IMR-90 (cell line): Measurements from ENCODE around the gene CDCA4. TPM values are rescaled to one million over a fixed set of nuclear protein-coding genes. Genes with fewer than 3 reads are reported as not detected.

ENCODE experiments used
- ATAC-seq: fragments of 200-7000 bp; cut with Tn5 transposase; 2 replicates; pipeline ENCODE4 v1.9.1; 2020; ENCODE audit warnings: low read depth, mild to moderate bottlenecking, moderate library complexity
- BruUV-seq: library from RNA; stranded (reverse); fragments of 400-500 nt; replicated peaks from 2 replicates; lab custom pipeline; 2021; lab: Mats Ljungman, UMichigan
- CTCF ChIA-PET: fragments of 300-600 bp; formaldehyde crosslinking; extraction: SDS; loops from one replicate; lab custom pipeline; 2021; ENCODE audit warnings: antibody characterized with exemption; lab: Yijun Ruan, JAX
- POLR2A ChIA-PET: fragments of 300-600 bp; sonication (Branson Sonifier 250); formaldehyde crosslinking; loops from one replicate; lab custom pipeline; 2022; ENCODE audit warnings: antibody characterized with exemption; ENCODE audit not compliant: unreplicated experiment; lab: Charles Lee
- DNase-seq: peaks from one replicate; pipeline ENCODE4 v3.0.0; 2013
- H2AFZ ChIP-seq: replicated peaks from 2 replicates; pipeline ENCODE3; 2013; ENCODE audit warnings: low read length, mild to moderate bottlenecking; ENCODE audit not compliant: poor library complexity
- H2AK5ac ChIP-seq: 2 replicates; pipeline ENCODE4 v1.6.1; 2013; ENCODE audit warnings: low read depth, low read length, inconsistent platforms
- H2AK9ac ChIP-seq: replicated peaks from 2 replicates; pipeline ENCODE3; 2013; ENCODE audit warnings: mild to moderate bottlenecking, low read depth, low read length, moderate library complexity; ENCODE audit not compliant: poor library complexity
- H2BK120ac ChIP-seq: 2 replicates; pipeline ENCODE4 v1.6.1; 2013; ENCODE audit warnings: low read depth, low read length, inconsistent platforms
- H2BK15ac ChIP-seq: 3 replicates; pipeline ENCODE4 v1.6.1; 2013; ENCODE audit warnings: low read depth, low read length, inconsistent platforms
- H2BK20ac ChIP-seq: 2 replicates; pipeline ENCODE4 v1.6.1; 2013; ENCODE audit warnings: low read depth, mild to moderate bottlenecking, inconsistent platforms, low read length, moderate library complexity
- H2BK5ac ChIP-seq: 2 replicates; pipeline ENCODE4 v1.6.1; 2013; ENCODE audit warnings: mild to moderate bottlenecking, low read depth, low read length, inconsistent platforms; ENCODE audit not compliant: poor library complexity, severe bottlenecking
- H3K14ac ChIP-seq: replicated peaks from 2 replicates; pipeline ENCODE4 v1.6.1; 2013; ENCODE audit warnings: low read depth, low read length, inconsistent platforms
- H3K18ac ChIP-seq: 2 replicates; pipeline ENCODE4 v1.6.1; 2013; ENCODE audit warnings: low read depth, low read length, control low read depth
- H3K23ac ChIP-seq: 2 replicates; pipeline ENCODE4 v1.6.1; 2013; ENCODE audit warnings: low read depth, low read length, inconsistent platforms
- H3K27ac ChIP-seq: 2 replicates; pipeline ENCODE4 v1.5.1; 2013; ENCODE audit warnings: mild to moderate bottlenecking, control low read depth, low read length; ENCODE audit not compliant: insufficient read depth
- H3K27me3 ChIP-seq: 2 replicates; pipeline ENCODE4 v1.6.1; 2013; ENCODE audit warnings: low read length; ENCODE audit not compliant: control insufficient read depth, insufficient read depth
- H3K36me3 ChIP-seq: 2 replicates; pipeline ENCODE4 v1.6.1; 2013; ENCODE audit warnings: low read length, mixed read lengths; ENCODE audit not compliant: control insufficient read depth, insufficient read depth
- H3K4ac ChIP-seq: 2 replicates; pipeline ENCODE4 v1.6.1; 2013; ENCODE audit warnings: low read depth, low read length, inconsistent platforms
- H3K4me1 ChIP-seq: 2 replicates; pipeline ENCODE4 v1.6.1; 2013; ENCODE audit warnings: low read length, mixed read lengths; ENCODE audit not compliant: control insufficient read depth, insufficient read depth
- H3K4me2 ChIP-seq: 2 replicates; pipeline ENCODE4 v1.6.1; 2013; ENCODE audit warnings: low read depth, mild to moderate bottlenecking, control low read depth, low read length, moderate library complexity
- H3K4me3 ChIP-seq: 2 replicates; pipeline ENCODE4 v1.5.1; 2013; ENCODE audit warnings: low read depth, mild to moderate bottlenecking, control low read depth, low read length, moderate library complexity; ENCODE audit not compliant: insufficient read depth
- H3K56ac ChIP-seq: 2 replicates; pipeline ENCODE4 v1.6.1; 2013; ENCODE audit warnings: low read length, inconsistent platforms; ENCODE audit not compliant: insufficient read depth; ENCODE audit errors: extremely low read depth
- H3K79me1 ChIP-seq, 2 experiments: 2 replicates each; pipeline ENCODE4 v1.6.1; 2013; ENCODE audit warnings: low read length in 2 of 2, inconsistent platforms in 1 of 2, low read depth in 1 of 2
- H3K9ac ChIP-seq: 2 replicates; pipeline ENCODE4 v1.6.1; 2013; ENCODE audit warnings: low read depth, low read length, control low read depth
- H3K9me1 ChIP-seq: 2 replicates; pipeline ENCODE4 v1.6.1; 2013; ENCODE audit warnings: low read length, inconsistent platforms; ENCODE audit not compliant: insufficient read depth
- H3K9me3 ChIP-seq: 2 replicates; pipeline ENCODE4 v1.6.1; 2013; ENCODE audit warnings: low read length; ENCODE audit not compliant: control insufficient read depth, insufficient read depth
- H4K20me1 ChIP-seq: 2 replicates; pipeline ENCODE4 v1.6.1; 2013; ENCODE audit warnings: low read length, inconsistent platforms; ENCODE audit not compliant: insufficient read depth
- H4K5ac ChIP-seq: 2 replicates; pipeline ENCODE4 v1.6.1; 2013; ENCODE audit warnings: mild to moderate bottlenecking, low read depth, low read length, control low read depth
- H4K8ac ChIP-seq, 2 experiments: 2 replicates each; pipeline ENCODE4 v1.6.1; 2013; ENCODE audit warnings: low read depth in 2 of 2, low read length in 2 of 2, control low read depth in 1 of 2, inconsistent platforms in 1 of 2
- H4K91ac ChIP-seq: 2 replicates; pipeline ENCODE4 v1.6.1; 2013; ENCODE audit warnings: low read depth, low read length, inconsistent platforms; ENCODE audit not compliant: insufficient read depth
- BHLHE40 ChIP-seq: fragments of 150-350 bp; IDR thresholded peaks from 2 replicates; pipeline ENCODE4 v1.6.1; 2016; ENCODE audit warnings: mild to moderate bottlenecking, low read depth, low read length
- CEBPB ChIP-seq: IDR thresholded peaks from 2 replicates; pipeline ENCODE4 v1.6.1; 2012; ENCODE audit warnings: low read depth, low read length, improper control_type of control experiment
- CHD1 ChIP-seq: IDR thresholded peaks from 2 replicates; pipeline ENCODE4 v1.6.1; 2012; ENCODE audit warnings: low read depth, low read length, improper control_type of control experiment
- FOS ChIP-seq: fragments of 150-350 bp; IDR thresholded peaks from 2 replicates; pipeline ENCODE4 v1.6.1; 2016; ENCODE audit warnings: low read depth, low read length
- WGBS, 2 experiments: methylation state at CpG; one replicate each; pipeline versions ENCODE4 v1.1.5 to v1.1.7; 2013; ENCODE audit warnings: missing lambda C conversion rate in 2 of 2; ENCODE audit not compliant: insufficient read length in 1 of 2; ENCODE audit errors: extremely low coverage in 2 of 2; 5-methylcytosine and 5-hydroxymethylcytosine counted together
- dilution Hi-C: fragments of 300-500 bp; cut with HindIII; formaldehyde crosslinking; loops from one replicate; pipeline ENCODE4 v1.14.3; 2018; ENCODE audit warnings: low sequenced_read_pairs; ENCODE audit not compliant: unreplicated experiment
- in situ Hi-C: fragments of 300-500 bp; cut with MboI; formaldehyde crosslinking; loops from 3 replicates; pipeline ENCODE4 v1.14.3; 2019; ENCODE audit warnings: low sequenced_read_pairs, inconsistent platforms, mixed read lengths
- intact Hi-C: fragments of 100-400 bp; cut with micrococcal nuclease; formaldehyde crosslinking; loops from 2 replicates; pipeline ENCODE4 v1.10.0; 2022
- polyA plus RNA-seq, 3 experiments: library from polyadenylated mRNA; depleted of rRNA; stranded (reverse); fragments of >200 nt; gene quantifications; 2 replicates each; pipeline ENCODE4 v1.2.3, GENCODE V29; 2012; ENCODE audit warnings: low replicate concordance in 1 of 3
- total RNA-seq: library from RNA; depleted of rRNA; stranded (reverse); fragments of >200 nt; gene quantifications from 2 replicates; pipeline ENCODE4 v1.2.3, GENCODE V29; 2012

CDCA4 gene
- total and polyA plus RNA-seq, 2 of the 4 experiments (the other 2 are of a cell fraction): 17.7 to 18.6 TPM

DNA sequence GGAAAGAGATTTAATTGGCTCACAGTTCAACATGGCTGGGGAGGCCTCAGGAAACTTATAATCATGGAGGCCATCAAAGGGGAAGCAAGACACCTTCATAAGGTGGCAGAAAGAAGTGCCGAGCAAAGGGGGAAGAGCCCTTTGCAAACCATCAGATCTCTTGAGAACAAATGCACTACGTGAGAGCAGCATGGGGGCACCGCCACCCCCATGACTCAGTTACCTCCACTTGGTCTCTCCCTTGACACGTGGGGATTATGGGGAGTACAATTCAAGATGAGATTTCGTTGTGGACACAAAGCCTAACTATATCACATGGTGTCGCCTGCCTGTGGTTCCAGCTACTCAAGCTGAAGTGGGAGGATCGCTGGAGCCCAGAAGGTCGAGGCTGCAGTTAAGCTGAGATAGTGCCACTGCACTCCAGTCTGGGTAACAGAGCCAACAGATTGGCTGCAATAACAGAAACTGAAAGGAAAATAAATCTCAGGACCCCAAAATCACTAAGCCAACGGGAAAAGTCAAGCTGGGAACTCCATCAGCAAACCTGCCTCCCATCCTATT lies 10.0 kb upstream of the CDCA4 start:
- in situ Hi-C loops (no loop called here), intact Hi-C loops (no loop called here), dilution Hi-C loops (no loop called here)
- ATAC-seq (no peak), DNase-seq (no peak)
- POLR2A ChIA-PET: no interaction called here
- no peak overlapping the region for H3K4me2 ChIP-seq
- no peak overlapping the region for H2BK15ac ChIP-seq
- no peak overlapping the region for H3K4ac ChIP-seq
- H3K27me3 ChIP-seq: peaks cover 7% of the 10 kb centered on the region
- H3K36me3 ChIP-seq: no peaks in the 10 kb centered on the region
- peak overlapping the region; percentile 42 for H2AK9ac ChIP-seq
- H4K5ac ChIP-seq: no peak overlapping the region
- H4K20me1 ChIP-seq: no peaks in the 10 kb centered on the region
- H3K79me1 ChIP-seq: no peaks in the 10 kb centered on the region
- H3K4me1 ChIP-seq: peaks cover 6% of the 10 kb centered on the region; the same call in 1 of the 2 replicates
- no peak overlapping the region for H3K4me3 ChIP-seq
- no peak overlapping the region for H3K27ac ChIP-seq
- TF ChIP-seq BHLHE40 (no peak), CHD1 (no peak), FOS (no peak), CEBPB (no peak)
- no peak overlapping the region for H4K8ac ChIP-seq
- no peak overlapping the region for H2AFZ ChIP-seq
- BruUV-seq: no TSS peak
- no peak overlapping the region for H2BK20ac ChIP-seq
- no peak overlapping the region for H2BK120ac ChIP-seq
- H3K14ac ChIP-seq: no peak overlapping the region
- CTCF ChIA-PET: no interaction called here
- WGBS, 2 experiments: no CpG with 5 or more reads among the region's 9 CpGs
- H3K9me1 ChIP-seq: peaks cover 10% of the 10 kb centered on the region
- H3K56ac ChIP-seq: no peak overlapping the region
- no peak overlapping the region for H3K23ac ChIP-seq
- H4K91ac ChIP-seq: no peak overlapping the region
- 0 out of 2 replicates have a peak, but pooled peaks cover 2% of the 10 kb centered on the region for H3K9me3 ChIP-seq
- no peak overlapping the region for H3K18ac ChIP-seq
- no peak overlapping the region for H2BK5ac ChIP-seq
- no peak overlapping the region for H3K9ac ChIP-seq
- 0 out of 2 replicates have a peak overlapping the region, but pooled peaks have one; percentile 30 for H2AK5ac ChIP-seq
